GM21723 (cell line): Measurements from ENCODE around the gene TMED4.

ENCODE experiments used
- ATAC-seq: cut with Tn5 transposase; IDR thresholded peaks from one replicate; pipeline ENCODE4 v1.9.1; 2021; ENCODE audit warnings: mild to moderate bottlenecking, moderate library complexity; ENCODE audit not compliant: unreplicated experiment

Gene TMED4

DNA sequence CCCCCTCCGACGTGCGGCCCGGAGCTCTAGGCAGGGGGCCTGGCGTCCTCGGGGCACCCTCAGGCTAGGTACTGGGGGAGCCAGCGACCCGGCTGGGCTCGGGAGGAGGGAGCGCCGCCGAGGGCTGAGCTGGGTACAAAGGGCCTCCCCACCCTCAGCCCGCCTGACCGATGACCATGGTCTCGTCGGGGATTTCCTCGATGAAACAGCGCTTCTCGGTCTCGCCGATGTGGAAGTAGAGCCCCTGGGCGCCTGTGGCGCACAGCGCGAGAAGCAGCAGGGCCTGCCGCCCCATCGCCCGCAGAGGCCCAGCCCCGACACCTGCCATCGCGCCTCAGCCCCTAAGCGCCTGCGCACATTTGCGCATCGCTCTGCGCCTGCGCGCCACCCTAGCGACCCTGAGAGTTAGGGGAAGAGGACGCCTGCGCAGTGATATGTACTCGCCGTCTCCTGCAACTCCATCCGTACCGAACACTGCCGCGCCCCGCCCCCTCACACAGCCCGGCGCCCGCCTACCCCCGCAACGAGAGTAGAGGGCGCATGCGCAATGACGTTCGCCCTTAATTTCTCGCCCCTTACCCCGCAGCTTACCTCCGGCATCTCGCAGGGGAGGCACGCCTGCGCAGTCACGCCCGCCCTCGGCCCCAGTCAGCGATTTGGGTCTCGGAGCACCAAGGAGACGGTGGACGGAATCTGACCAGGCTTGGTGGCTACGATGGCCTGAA, at the start of gene TMED4:
TSS of gene TMED4 (minus strand) at position 353 of the 725 bp plus-strand sequence. CDS start at position 328, 25 bp downstream.
- ATAC-seq, result peak; percentile 86

DNA sequence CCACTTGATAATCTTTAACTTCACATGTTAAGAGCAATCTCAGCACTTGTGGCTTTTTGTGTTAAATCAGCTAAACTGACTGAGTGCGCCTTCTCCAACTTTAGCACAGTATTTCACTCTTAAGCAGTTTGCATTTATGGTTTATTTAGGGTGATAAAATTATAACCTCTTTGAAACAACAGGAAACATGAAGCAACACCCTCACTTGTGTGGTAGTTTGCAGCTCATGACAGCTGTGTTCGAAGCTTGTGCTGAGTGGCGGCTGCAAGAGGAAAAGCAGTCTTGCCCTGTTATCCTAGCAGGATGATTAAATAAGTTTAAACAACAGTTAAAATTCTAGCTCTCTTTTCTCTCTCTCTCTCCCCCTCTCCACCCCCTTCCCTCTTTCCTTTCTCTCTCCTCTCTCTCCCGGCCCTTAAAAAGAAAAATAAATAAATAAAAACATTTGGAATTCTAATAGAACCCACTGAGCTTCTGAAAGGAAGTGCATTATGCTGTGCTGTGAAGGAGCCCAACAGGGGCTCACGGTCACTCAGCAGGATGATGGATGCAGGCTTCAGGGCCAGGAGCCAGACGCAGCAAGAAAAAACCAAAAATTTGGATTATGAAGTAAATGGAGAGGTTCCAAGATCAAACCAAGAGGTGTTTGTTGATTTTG, 49.6 kb upstream of the TMED4 start:
- ATAC-seq, result no peak

DNA sequence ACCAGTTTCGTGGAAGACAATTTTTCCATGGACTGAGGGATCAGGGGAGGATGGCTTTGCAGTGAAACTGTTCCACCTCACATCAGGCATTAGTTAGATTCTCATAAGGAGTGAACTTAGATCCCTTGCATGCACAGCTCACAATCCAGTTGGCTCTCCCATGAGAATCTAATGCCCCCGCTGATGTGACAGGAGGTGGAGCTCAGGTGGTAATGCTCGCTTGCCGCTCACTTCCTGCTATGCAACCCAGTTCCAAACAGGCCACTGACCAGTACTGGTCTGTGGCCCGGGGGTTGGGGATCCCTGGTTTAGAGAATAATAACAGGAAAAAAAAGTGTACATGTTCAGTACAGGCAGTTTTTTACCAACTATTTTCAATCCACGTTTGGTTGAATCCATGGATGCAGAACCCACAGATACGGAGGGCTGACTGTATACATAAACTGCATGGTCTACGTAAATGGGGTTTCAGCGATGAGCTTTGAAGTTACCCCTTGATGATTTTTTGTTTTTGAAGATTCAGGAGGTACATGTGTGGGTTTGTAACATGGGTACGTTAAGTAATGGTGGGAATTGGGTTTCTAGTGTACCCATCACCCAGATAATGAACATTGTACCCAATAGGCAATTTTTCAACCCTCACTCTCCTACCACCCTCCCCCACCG, 48.9 kb upstream of the TMED4 start:
- ATAC-seq, result no peak

DNA sequence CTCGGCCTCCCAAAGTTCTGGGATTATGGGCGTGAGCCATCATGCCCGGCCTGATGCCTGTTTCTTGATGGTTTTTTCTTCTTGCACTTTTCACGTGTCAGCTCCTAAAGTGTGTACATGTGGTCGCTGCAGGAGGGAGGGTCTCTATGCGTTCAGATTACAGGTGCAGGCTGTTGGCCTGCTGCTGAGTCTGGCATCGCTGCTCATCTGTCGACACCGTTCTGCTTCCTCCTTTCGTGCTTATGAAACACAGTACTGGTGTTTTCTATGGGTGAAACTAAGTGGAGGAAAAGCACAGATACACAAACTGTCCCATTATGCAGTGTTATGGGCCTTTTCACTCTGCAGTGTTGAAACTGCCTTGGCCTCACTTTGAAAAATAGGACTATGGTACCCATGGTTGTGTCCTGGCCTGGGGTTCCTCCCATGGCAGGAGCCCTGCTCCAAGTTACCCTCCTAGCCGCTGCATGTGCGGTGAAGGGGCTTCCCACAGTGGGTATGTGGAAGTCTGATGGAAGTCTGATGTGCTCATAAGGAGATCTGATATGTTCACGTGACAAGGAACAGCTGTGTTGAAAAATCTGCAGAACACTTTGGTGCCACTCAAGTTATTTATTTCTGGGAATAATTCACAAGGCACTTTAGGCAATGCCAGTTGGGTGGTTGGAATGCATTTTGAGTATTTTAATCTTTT, 47.9 kb upstream of the TMED4 start:
- ATAC-seq, result no peak

DNA sequence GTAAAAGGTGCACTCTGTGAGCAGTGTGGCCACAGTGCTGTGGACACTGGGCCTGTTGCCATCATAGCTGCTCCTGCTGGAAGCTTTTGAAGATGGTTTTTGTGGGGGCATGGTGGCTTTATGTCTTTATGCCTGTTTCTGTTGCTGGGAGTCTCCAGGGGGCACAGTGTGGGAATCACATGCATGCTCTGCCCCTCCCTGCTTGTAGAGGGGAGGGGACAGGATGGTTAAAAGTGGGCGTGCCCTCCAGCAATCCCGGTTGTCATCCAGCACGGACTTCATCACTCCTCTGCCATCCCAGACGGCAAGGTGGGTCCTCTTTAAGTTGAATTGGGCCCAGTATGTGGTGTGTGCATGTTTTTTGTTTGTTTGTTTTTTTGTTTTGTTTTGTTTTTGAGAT, 44.6 kb upstream of the TMED4 start:
- no peak for ATAC-seq

DNA sequence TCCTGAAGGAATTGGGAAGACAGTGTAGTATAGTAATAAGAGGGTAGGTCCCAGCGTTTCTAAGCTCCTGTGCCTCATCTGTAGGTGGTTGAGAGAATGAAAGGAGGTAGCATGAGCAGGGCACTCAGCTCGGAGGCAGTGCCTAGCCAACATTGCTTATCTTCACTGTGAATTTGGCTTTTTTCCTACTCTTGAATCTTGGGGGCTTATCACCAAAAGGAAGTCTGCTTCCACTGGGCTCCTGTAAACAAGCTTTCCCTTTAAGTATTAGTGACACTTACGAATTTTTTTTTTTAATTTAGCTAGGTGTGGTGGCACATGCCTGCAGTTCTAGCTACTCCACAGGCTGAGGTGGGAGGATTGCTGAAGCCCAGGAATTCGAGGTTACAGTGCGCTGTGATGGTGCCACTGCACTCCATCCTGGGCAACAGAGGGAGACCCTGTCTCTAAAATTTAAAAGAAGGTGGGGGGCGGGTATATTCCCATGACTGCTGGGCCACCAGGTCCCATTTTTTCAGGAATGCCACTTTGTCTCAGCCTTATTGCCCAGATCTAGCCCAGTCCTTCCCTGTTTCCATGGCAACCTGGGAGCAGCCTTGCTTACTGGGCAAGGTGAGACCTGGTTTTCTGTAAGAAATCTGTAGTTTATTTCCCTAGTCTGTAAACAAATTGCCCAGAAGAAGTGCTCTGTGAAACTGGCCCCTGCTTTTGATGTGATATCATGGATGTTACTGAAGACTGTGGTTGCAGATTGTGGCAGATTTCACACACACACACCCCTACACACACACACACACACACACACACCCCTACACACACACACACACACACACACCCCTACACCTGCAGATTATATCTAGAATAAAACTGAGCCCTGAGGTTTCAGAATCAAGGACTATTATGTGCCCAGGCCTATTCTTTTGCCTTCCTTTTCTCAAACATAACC, 43.8 kb upstream of the TMED4 start:
- ATAC-seq, result no peak

DNA sequence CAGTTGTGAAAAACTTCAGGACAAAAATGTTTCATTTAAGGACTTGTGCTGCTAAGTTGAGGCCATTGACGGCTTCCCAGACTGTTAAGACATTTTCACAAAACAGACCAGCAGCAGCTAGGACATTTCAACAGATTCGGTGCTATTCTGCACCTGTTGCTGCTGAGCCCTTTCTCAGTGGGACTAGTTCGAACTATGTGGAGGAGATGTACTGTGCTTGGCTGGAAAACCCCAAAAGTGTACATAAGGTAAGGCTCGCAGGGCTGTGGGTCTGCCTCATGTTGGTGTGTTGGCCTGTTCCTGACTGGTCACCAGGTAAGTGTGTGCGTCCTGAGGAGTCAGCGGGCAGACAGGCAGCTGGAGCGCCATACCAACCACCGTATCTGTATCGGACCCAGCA, 42.3 kb upstream of the TMED4 start:
- ATAC-seq, result no peak

DNA sequence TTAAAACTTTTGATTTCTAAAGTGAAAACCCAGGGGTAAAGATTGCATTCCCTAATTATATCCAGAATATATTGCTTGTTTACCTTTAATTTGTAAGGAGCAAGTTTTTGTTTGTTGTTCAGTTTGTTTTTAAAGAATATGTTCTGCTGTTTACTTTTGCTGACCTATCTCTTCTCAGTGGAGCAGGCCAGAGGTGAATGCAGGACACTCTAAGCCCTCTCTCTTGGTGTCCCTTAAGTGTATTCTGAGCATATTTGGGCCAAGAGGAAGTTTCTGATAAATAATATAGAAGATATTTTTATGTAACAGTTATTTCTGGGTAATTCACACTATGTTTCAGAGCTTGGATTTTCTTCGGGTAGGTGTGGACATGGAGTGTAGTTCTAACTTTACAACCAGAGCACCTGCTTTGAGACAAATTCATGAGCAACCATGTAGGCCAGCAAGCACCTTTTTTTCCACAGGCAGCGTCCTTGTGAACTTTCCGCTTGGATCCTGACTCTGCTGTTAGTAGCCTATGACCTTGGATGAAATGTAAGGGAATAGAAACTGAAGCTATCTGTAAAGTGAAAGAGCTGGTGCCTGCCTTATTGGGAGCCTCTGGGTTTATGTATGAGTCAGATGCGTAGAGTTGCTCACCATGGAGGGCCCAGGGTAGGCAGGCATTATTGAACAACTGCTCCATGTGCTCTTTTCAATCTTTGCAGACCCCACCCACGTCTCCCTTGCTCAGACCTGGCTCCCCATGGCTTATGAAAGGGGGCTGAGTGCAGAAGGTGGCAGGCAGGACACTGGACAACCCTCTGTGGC, 40.5 kb upstream of the TMED4 start:
- peak; percentile 83 for ATAC-seq

DNA sequence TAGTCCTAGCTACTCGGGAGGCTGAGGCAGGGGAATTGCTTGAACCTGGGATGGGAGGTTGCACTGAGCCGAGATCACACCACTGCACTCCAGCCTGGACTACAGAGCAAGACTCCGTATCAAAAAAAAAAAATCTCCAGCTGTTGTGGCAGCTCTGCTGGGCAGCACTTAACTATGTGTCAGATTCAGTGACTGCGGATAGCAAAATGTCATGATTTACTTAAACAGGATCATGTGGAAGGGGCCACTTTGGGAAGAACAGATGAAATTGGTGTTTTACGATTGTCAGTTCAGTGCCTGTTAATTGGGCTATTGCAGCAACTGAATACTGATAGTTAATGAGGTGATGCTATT, 39.7 kb upstream of the TMED4 start:
- no peak for ATAC-seq

DNA sequence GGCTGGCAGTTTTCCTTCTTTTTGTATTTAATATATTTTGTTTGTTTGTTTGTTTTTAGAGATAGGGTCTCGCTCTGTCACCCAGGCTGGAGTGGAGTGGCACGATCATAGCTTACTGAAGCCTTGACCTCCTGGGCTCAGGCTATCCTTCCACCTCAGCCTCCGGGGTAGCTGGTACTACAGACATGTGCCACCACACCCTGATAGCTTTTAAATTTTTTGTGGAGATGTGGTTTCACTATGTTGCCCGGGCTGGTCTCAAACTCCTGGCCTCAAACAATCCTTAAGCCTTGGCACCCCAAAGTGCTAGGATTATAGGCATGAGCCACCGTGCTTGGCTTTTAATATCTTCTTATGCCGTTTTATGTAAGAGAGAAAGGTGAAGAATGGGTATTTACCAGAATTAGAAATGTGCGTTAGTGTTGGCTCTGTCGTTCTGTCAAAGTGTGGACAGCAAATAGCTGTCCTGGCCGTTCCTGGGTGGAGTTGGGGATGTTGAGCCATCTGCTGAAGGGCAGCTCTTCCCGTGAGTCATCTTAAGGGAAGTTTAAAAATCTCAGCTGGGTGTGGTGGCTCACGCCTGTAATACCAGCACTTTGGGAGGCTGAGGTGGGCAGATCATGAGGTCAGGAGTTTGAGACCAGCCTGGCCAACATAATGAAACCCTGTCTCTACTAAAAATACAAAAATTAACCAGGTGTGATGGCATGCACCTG, 39.2 kb upstream of the TMED4 start:
- no peak for ATAC-seq

DNA sequence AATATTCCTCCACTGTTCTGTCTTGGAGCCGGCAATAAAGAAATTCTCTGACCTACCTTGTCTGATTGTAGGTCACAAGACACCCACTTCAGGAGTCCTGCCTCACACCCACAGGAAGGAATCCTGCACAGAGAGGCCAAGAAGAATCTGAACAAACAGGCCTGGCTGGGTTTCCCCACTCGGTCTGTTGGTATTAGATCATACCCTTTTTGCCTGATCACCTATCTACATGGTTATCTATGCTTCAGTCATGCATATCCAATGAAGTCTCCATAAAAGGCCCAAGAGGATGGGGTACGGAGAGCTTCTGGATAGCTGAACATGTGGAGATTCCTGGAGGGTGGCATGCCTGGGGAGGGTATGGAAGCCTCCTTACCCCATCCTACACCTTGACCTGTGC, 36.7 kb upstream of the TMED4 start:
- no peak for ATAC-seq

DNA sequence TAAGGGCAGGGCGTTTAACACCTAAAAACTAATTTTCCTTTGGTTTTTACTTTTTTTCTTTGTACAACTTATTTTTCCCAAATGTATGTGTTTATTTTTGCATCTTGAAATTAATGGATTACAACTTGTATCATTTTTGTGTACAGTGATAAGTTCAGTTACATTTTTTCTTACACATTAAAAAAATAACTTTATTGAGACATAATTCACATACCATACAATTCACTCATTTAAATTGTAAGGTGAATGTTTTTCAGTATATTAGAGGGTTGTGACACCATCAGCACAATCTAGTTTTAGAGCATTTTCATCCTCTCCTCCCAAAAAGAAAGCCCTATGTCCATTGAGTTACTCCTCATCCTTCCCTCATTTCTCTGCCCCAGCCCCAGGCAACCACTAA, 36.0 kb upstream of the TMED4 start:
- no peak for ATAC-seq

DNA sequence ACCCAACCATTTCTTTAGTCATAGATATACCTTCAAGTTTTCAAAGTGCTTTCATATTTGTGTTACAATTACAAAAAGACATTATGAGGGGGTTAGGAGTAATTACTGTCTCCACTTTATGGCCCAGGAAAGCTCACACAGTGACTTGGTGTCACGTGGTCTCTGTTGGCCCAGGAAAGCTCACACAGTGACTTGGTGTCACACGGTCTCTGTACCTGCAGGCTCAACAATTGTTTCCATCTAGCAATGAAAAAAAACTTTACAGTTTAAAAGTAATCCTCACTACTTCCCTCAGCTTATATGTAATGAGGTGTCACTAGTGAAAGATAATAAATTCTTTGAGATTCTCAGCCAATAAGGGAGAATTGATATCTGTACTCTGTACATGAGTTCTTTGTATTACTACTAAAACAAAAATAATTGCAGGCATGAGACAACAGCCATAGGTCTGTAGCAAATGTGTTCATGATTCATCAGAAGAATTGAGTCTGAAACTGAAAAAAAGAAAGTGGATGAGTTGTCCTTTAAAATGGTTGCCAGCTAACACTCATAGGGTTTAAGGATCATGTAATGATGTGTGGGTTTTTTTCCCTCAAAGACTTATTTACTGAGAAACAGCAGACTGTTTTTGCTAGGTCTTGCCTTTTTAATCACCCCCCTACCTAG, 35.3 kb upstream of the TMED4 start:
- ATAC-seq, result peak; percentile 41

DNA sequence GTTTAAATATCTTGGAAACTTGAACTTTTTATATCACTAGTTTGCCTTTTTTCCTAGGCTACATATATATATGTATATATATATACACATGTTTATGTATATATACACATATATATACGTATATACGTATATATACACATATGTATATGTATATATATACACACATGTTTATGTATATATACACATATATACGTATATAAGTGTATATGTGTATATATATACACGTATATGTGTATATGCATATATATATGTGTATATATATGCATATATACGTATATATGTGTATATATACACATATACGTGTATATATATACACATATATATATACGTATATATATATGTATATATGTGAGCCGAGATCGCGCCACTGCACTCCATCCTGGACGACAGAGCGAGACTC, 34.5 kb upstream of the TMED4 start:
- no peak for ATAC-seq

DNA sequence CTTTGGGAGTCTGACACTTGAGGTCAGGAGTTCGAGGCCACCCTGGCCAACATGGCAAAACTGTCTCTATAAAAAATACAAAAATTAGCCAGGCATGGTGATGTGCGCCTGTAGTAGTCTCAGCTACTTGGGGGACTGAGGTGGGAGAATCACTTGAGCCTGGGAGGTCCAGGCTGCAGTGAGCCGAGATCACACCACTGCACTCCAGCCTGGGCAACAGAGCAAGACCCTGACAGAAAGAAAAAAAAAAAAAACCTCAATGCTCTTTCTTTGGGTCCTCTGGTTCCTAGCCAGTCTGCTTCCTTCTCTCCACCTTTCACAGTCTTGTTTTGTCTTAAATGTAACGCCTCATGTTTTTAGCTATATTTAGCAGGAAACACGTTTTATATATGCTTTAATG, 33.8 kb upstream of the TMED4 start:
- ATAC-seq, result no peak

DNA sequence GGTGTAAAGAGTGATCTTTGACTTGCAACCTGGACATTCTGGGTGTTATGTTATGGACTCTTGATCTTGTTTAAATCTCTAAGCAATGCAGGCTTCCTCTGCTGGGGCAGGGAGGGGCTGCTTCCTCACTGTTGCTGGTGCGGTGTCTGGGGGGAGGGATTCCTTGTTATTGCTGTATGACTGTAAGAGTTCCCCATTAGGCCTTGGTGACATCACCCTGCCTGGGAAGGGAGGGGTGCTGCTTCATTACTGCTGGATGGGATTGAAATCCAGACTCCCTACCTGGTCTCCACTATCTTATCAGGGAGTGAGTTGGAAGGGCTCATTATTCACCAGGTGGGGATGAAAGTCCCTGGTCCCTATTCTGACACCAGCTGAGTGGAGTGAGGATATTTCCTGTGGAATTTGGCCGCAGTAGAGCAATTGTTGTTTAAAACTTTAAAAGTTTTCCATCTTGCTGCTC, 33.1 kb upstream of the TMED4 start:
- ATAC-seq, result no peak

DNA sequence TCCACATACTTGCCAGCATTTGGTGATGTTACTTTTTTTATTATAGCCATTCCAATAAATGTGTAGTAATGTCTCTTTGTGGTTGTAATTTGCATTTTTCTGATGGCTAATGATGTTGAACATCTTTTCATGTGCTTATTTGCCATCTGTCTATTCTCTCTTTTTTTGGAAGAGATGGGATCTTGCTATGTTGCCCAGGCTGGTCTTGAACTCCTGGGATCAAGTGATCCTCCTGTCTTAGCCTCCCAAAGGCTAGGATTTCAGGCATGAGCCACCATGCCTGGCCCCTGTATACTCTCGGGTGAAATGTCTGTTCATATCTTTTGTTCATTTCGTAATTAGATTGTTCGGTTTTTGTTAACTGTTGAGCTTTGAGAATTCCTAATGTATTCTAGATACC, 27.8 kb upstream of the TMED4 start:
- no peak for ATAC-seq

DNA sequence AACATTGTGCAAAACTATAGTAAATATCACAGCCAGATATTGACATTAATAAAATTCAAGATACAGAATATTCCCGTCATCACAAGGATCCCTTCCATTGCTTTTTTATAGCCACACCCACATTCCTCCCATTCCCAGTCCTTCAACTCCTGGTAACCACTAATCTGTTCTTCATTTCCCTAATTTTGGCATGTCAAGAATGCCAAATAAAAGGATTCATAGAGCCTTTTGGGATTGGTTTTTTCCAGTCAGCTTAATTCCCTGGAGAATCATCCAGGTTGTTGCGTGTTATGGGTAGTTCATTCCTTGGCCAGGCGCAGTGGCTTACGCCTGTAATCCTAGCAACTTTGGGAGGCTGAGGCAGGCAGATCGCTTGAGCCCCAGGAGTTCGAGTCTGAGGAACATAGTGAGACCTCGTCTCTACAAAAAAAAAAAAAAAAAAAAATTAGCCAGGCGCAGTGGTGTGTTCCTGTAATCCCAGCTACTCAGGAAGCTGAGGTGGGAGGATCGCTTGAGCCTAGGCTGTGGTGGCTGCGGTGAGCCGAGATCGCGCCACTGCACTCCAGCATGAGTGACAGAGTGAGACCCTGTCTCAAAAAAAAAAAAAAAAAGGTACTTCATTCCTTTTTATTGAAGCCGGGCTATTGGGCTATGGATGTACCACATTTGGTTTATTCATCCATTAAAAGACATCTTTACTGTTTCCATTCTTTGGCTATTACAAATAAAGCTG, 27.1 kb upstream of the TMED4 start:
- ATAC-seq, result no peak
